ENCODE measurements around the gene MINDY4.

GRCh38 chr7:30918676-30919075, 147.5 kb downstream of the MINDY4 start:
- TF ChIP-seq CTCF (IDR thresholded peaks at IDR 0.05; ENCODE audit: insufficient read depth, low read depth, low read length) (no peak), EZH2 (IDR thresholded peaks at IDR 0.05; ENCODE audit: insufficient read depth, low read length) (no peak)
